Stimulated activated naive CD8-positive, alpha-beta T cell treated with anti-CD3 and anti-CD28 coated beads, Interleukin-15, amount 100 ng/mL, for 72 hours (primary cell): ENCODE results near the gene SURF2.
"Not testable (repeated sequence)": the region's sequence is repeated elsewhere in the genome, so short reads cannot be mapped to it uniquely, and the experiment has no call there.

ENCODE experiments used
- ATAC-seq: fragments of 150-1000 bp; cut with Tn5 transposase; 2 replicates; pipeline ENCODE4 v1.10.0; 2021; ENCODE audit warnings: mild to moderate bottlenecking, moderate library complexity
- DNase-seq, 2 donors: peaks; one replicate each; pipeline ENCODE4 v3.0.0; 2021 to 2022
- H3K27ac Mint-ChIP-seq, 2 donors: one replicate each; pipeline ENCODE4 v1.8.0; 2022; ENCODE audit warnings: mild to moderate bottlenecking in 2 of 2, mixed read lengths in 2 of 2, moderate library complexity in 2 of 2
- H3K27me3 Mint-ChIP-seq: one replicate; pipeline ENCODE4 v1.8.0; 2022; ENCODE audit warnings: mixed read lengths
- H3K4me1 Mint-ChIP-seq: one replicate; pipeline ENCODE4 v1.8.0; 2022; ENCODE audit warnings: mild to moderate bottlenecking, mixed read lengths
- H3K4me3 Mint-ChIP-seq, 2 donors: one replicate each; pipeline ENCODE4 v1.8.0; 2022; ENCODE audit warnings: mild to moderate bottlenecking in 2 of 2, mixed read lengths in 2 of 2, moderate library complexity in 1 of 2
- H3K9me3 Mint-ChIP-seq, 2 donors: one replicate each; pipeline ENCODE4 v1.8.0; 2022; ENCODE audit warnings: mixed read lengths in 2 of 2

SURF2 gene

DNA sequence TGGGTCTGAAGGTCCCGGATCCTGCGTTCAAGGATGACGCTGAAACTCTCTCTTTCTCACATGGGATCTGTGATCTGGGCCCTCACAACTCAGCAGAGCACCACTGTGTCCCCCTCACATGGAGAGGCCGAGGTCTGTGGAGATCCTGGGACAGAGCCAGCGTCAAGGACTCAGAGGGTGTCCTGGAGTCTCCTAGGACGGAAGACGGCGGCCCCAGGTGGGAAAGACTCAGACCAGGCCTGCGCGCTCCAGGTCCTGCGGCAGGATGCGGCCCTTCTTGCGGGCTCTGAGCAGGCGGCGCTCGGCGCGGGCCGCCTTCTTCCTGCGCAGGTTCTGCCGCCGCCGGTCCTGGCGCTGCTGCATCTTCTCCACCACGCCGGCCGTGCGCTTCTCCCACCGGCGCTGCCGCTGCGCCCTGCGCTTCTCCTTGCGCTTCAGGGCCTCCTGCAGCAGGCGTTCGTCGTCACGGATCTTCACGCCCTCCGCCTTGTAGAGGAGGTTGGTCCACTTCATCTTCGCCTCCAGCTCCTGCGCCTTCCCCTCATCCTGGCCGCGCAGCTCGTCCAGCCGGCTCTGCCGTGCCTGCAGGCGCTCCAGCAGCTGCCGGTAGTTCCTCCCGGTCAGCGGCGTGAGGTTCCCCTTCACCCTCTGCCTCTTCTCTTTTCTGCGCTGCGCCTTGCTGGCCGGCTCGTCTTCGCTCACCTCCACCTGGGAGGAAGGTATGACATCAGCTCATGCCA lies 24.5 kb upstream of the SURF2 start:
- H3K27me3 Mint-ChIP-seq = no peaks in the 10 kb centered on the region
- H3K27ac Mint-ChIP-seq = peak overlapping the region in 1 of 2 donors; percentile 55
- peak in 1 of 2 donors; percentile 5 for DNase-seq
- H3K4me3 Mint-ChIP-seq = no peak overlapping the region
- no peak for ATAC-seq
- no peaks in the 10 kb centered on the region for H3K9me3 Mint-ChIP-seq
- peaks cover 73% of the 10 kb centered on the region for H3K4me1 Mint-ChIP-seq

DNA sequence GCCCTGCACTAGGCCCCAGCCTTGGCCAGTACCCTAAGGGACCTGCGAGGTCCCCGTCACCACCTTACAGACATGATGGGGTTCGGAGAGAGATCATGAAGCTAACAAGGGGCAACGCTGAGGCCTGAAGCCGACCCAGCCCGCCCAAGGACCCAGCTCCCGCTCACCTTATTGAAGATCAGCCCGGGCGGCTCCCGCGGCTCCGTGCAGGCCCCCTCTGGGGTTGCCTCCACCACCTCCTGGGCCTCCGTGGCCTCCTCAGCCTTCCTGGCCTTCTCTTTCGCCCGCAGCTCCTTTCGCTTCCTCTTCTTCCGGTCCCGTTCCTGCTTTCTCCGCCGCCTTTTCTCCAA lies 24.0 kb upstream of the SURF2 start:
- ATAC-seq (no peak), DNase-seq (peak in 1 of 2 donors; percentile 5)
- Mint-ChIP-seq H3K4me1 (peaks cover 77% of the 10 kb centered on the region), H3K4me3 (no peak overlapping the region), H3K27me3 (no peaks in the 10 kb centered on the region), H3K9me3 (no peaks in the 10 kb centered on the region), H3K27ac (no peak overlapping the region)

DNA sequence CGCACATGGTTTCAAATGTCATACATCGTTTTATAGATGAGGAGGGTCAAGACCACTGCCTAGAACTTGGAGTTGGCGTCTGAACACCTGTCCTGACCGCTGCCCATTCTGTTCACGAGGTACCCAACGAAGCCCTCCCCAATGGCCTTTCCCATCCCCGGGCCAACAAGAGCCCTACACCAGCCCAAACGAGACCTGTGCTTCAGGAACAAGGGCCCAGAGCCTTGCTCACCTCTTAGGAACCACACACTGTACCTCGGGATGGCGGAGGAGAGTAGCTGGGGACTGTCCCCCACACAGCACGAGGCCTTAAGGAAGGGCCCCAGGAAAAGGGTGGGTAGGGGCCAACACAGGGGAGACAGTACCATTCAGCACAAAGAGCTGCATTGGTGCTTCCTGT lies 23.3 kb upstream of the SURF2 start:
- no peaks in the 10 kb centered on the region for H3K27me3 Mint-ChIP-seq
- ATAC-seq (no peak), DNase-seq (no peak)
- peak overlapping the region; percentile 25 to 54 for H3K27ac Mint-ChIP-seq
- H3K4me3 Mint-ChIP-seq = no peak overlapping the region
- H3K9me3 Mint-ChIP-seq = no peaks in the 10 kb centered on the region
- H3K4me1 Mint-ChIP-seq = peaks cover 81% of the 10 kb centered on the region

DNA sequence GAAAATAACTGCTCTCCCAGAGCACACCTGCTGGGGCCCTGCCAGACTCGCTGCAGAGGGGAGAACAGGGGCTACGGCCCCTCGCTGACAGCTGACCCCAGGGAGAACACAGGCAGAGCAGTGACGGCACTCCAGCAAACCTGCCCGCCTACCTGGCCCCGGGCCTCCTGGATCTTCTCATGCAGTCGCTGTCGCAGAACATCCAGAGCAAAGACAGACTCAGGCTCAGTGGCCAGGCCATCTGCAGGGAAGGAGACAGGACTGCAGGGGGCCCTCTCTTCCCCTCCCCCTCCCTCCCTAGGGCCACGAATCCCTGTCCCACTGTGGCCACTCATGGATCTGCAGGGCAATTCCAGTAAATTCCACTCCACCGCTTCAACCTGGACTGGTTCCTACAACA lies 22.8 kb upstream of the SURF2 start:
- H3K4me3 Mint-ChIP-seq = peak overlapping the region in 1 of 2 donors; percentile 99
- no peaks in the 10 kb centered on the region for H3K9me3 Mint-ChIP-seq
- H3K27ac Mint-ChIP-seq = peak overlapping the region in 1 of 2 donors; percentile 90
- H3K27me3 Mint-ChIP-seq = no peaks in the 10 kb centered on the region
- no peak for DNase-seq
- ATAC-seq = no peak
- H3K4me1 Mint-ChIP-seq = peaks cover 77% of the 10 kb centered on the region

DNA sequence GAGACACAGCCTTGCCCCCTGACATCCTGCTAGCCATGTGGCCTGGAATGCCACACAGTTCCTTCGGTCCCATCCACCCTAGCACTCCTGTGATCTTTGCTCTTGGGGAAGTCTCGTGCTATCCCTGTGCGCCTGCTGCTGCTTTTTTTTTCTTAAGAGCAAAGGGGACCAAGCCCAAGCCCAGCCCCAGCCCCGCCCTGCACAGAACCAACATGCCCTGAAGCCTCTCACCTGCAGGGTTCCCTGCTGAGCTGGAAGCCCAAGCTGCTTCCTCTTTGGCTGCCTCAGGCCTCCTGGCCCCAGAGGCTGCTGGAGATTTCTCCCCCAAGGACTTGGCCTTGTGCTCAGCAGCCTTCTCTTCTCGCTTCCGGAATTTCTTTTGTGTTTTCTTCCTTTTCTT lies 22.2 kb upstream of the SURF2 start:
- no peaks in the 10 kb centered on the region for H3K27me3 Mint-ChIP-seq
- no peaks in the 10 kb centered on the region for H3K9me3 Mint-ChIP-seq
- peak overlapping the region; percentile 8 to 90 for H3K27ac Mint-ChIP-seq
- ATAC-seq (no peak), DNase-seq (no peak)
- H3K4me3 Mint-ChIP-seq = peak overlapping the region in 1 of 2 donors; percentile 99
- peaks cover 77% of the 10 kb centered on the region for H3K4me1 Mint-ChIP-seq

DNA sequence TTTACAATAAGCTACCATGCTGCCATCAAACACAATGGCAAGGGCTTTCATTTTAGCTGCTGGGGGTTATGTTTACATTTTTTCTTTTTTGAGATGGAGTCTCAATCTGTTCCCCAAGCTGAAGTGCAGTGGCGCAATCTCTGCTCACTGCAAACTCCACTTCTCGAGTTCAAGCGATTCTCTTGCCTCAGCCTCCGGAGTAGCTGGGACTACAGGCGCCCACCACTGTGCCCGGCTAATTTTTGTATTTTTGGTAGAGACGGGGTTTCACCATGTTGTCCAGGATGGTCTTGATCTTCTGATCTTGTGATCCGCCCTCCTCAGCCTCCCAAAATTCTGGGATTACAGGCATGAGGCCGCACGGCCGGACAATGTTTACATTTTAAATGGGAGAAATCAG lies 21.5 kb upstream of the SURF2 start:
- not testable (repeated sequence) for ATAC-seq, DNase-seq, H3K27me3 Mint-ChIP-seq, H3K9me3 Mint-ChIP-seq
- Mint-ChIP-seq H3K4me1 (peaks cover 79% of the 10 kb centered on the region), H3K4me3 (peak overlapping the region; percentile 96 to 99), H3K27ac (peak overlapping the region; percentile 48 to 98)

DNA sequence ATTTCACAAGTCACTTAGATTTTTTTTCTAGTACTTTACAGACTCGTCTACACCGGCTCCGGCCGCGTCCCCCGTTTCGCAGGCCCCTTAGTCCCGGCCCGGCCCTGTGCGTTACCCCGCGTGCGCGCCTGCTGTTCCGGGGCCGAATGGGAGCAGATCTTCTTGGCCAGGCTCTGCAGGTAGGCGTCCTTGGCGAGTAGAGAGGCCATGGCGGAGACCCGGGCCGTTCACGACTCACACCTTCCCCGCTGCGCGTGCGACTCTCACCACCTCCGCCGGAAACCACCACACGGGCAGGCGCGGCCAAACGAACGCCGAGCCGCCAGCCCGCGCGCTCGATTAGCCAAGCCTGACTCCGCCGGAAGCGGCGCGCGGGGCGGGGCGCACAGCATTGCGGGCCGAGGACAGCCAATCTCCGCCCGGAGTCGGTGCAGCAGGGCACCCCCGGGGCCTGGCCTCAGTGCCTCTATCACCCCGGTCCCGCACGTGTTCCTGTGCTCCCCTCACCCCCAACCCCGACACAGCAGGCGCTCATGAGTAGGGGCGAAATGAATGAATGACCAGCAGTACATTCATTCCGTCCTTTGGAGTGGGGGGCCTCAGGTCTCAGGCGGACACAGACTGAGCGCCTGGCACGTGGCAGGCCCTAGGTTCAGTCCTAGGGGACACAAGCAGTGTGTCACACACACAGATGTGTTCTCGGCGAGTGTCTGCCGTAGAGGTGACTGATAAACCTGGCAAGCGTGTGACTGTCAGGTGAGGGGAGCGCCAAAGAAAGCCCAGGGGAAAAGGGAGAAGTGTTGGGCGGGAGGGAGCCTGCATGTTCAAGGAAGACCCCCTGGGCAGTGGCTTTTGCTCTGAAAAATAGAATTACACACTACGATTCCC lies 20.2 kb upstream of the SURF2 start, which contains the start of gene SURF6:
Gene SURF6 (minus strand): TSS at position 265 of the 888 bp plus-strand sequence. CDS start 56 bp downstream, at position 209.
- Mint-ChIP-seq H3K9me3 (no peaks in the 10 kb centered on the region), H3K4me1 (peaks cover 84% of the 10 kb centered on the region)

DNA sequence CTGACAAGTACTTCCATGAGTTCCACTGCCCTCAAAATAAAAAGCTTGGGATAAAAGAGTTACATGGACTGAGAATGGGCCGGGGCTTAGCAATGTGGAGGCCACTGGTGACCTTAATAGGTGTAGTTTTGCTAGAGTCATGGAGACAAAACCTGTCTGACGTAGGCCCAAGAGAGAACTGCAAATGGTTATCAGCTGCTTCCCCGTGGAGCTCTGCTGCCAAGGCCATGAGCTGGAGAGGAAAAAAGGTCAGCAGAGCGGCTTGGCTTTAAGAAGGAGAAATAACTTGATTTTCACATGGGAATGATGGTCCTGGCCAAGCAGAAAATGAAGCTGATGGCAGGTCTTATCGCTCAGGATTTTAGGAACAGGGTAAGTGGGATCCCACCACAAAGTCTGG lies 16.7 kb upstream of the SURF2 start:
- Mint-ChIP-seq H3K27ac (peak overlapping the region in 1 of 2 donors; percentile 84), H3K4me1 (peaks cover 72% of the 10 kb centered on the region), H3K9me3 (no peaks in the 10 kb centered on the region), H3K27me3 (no peaks in the 10 kb centered on the region), H3K4me3 (no peak overlapping the region)
- DNase-seq (no peak), ATAC-seq (no peak)

More for the DNA sequence above, 20.2 kb upstream of the SURF2 start, which contains the start of gene SURF6:
- H3K27ac Mint-ChIP-seq = peak within 1 kb of the TSS; percentile 98
- peak within 1 kb of the TSS; percentile 96 to 99 for H3K4me3 Mint-ChIP-seq
- DNase-seq (peak; percentile 92 to 94), ATAC-seq (peak; percentile 95)
- H3K27me3 Mint-ChIP-seq = no peaks in the 10 kb centered on the region

DNA sequence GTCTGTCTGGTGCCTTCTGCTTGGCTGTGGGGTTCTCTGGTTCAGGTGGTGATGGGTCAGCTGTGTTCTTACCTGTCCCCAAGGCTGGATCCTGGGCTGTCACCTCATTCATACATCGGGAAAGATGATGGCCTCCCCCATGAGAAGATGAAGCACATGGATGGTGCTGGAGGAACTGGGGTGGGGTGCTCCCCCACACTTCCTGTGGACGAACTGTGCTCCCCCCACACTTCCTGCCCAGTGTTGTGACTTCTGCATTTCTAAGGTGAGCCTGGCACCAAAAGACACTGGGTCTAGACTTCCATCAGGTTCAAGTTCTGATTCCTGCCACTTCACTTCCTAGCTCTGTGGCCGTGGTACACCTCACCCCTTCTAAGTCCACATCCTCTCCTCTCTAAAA lies 16.1 kb upstream of the SURF2 start:
- DNase-seq (no peak), ATAC-seq (no peak)
- H3K27me3 Mint-ChIP-seq = no peaks in the 10 kb centered on the region
- no peaks in the 10 kb centered on the region for H3K9me3 Mint-ChIP-seq
- H3K4me3 Mint-ChIP-seq = no peak overlapping the region
- peaks cover 65% of the 10 kb centered on the region for H3K4me1 Mint-ChIP-seq
- H3K27ac Mint-ChIP-seq = peak overlapping the region; percentile 87 to 93

DNA sequence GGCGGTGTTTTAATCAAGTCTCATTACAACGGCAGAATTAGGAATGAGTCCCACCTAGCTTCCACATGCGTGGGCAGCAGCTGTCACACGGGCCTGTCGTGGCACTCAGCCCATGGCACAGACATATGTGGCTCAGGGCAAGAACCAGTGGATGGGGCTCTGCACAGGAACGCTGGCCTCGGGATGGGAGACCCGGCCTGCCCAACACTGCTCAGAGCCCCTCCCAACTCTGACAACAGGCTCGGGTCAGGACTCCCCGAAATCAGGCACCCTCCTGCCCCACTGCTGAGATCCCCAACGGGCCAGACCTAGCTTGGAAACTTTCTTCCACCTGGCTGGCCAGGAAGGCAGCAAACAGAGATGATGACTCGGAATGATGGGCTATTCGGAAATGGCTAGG lies 15.4 kb upstream of the SURF2 start:
- ATAC-seq (no peak), DNase-seq (no peak)
- Mint-ChIP-seq H3K4me1 (peaks cover 61% of the 10 kb centered on the region), H3K9me3 (no peaks in the 10 kb centered on the region), H3K27ac (peak overlapping the region in 1 of 2 donors; percentile 93), H3K4me3 (no peak overlapping the region), H3K27me3 (no peaks in the 10 kb centered on the region)

DNA sequence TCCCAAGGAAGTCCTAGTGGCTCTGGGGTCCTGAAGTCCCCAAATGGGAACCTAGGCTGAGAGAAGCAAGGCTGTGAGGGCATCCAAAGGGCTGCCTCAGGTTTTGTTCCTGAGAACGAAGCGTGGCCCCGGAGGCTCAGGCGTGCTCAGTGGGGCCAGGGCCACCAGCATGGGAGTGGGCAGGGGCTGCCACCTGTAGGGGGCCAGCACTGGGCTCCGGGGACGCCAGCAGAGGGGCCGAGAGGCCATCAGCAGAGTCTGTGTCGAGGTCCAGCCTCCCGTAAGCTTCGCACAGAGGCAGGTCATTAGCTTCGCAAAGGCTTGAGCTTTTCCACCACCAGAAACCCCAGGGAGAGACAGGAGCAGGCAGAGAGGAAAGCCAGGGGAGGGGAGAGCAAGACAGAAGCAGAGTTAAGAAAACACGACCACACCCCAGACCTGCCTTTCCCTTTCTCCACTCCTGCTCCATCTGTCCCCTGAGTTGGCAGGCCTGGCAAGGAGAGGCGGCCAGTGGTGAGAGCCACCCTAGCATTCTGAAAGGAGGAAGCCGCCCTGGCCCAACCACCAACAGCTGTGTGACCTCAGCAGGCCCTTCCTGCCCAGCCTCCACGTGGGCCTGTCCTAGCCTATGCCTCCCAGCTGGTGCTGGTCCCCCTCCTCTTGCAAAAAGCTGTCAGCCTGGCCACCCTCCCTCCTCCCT lies 14.8 kb upstream of the SURF2 start:
- no peak for ATAC-seq
- no peak overlapping the region for H3K4me3 Mint-ChIP-seq
- no peak for DNase-seq
- H3K4me1 Mint-ChIP-seq = peaks cover 61% of the 10 kb centered on the region
- H3K9me3 Mint-ChIP-seq = no peaks in the 10 kb centered on the region
- H3K27me3 Mint-ChIP-seq = no peaks in the 10 kb centered on the region
- H3K27ac Mint-ChIP-seq = peak overlapping the region in 1 of 2 donors; percentile 76

DNA sequence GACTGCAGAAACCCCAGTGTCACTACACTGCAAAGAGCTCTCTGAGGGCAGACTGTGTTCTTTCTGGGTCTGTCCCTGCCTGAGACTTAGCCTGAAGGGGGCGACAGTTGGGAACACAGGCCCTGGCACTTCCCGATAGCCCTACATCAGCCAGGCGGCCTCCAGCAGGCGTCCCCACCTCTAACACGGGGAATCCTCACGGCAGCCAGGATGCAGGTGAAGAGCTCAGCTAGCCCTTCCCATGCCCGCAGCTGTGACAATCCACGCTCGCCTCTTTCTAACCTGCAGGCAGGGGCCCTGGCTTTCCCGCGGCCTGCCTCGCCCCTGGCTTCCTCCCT lies 14.3 kb upstream of the SURF2 start:
- peaks cover 61% of the 10 kb centered on the region for H3K4me1 Mint-ChIP-seq
- H3K27ac Mint-ChIP-seq = peak overlapping the region; percentile 61 to 76
- H3K27me3 Mint-ChIP-seq = no peaks in the 10 kb centered on the region
- H3K9me3 Mint-ChIP-seq = no peaks in the 10 kb centered on the region
- DNase-seq = no peak
- ATAC-seq = no peak
- no peak overlapping the region for H3K4me3 Mint-ChIP-seq

DNA sequence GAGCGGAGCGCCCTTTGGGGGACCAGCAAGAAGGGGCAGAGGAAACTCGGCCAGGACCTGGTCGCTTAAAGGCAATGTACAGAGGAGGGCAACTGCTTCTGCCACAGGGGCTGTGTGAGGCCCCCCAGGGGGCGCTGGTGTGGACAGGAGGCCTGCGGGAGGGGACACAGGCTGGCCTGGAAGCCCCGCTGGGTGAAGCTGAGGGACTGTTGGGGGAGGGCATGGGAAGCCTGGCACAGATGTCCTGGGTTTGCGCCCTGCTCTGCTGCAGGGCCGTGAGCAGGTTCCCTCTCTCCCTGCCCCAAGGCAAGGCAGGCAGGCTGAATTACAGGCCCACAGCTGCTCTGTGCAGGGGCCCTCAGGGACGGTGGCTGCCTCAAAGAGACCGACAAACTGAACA lies 13.8 kb upstream of the SURF2 start:
- Mint-ChIP-seq H3K27me3 (no peaks in the 10 kb centered on the region), H3K4me1 (peaks cover 62% of the 10 kb centered on the region), H3K4me3 (no peak overlapping the region), H3K27ac (peak overlapping the region in 1 of 2 donors; percentile 76), H3K9me3 (no peaks in the 10 kb centered on the region)
- no peak for DNase-seq
- no peak for ATAC-seq

DNA sequence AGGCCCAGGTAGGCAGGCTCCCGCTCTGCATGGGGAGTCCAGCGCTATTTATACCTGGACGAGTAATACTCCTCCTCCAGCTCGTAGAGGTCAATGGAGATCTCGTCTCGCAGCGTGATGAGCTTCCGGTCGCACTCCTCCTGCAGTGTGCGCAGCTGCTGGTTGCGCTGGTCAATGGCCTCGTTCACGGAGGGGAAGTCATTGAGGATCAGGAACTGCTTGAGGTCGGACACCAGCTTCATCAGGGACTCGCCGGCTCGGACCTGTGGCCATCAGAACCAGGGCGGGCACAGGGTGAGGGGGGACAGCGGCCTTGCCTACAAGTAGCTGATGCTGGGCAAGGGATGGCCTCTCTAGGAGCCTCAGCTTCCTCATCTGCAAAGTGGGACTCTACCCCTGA lies 12.3 kb upstream of the SURF2 start:
- H3K27ac Mint-ChIP-seq = no peak overlapping the region
- no peak for ATAC-seq
- no peaks in the 10 kb centered on the region for H3K27me3 Mint-ChIP-seq
- H3K4me1 Mint-ChIP-seq = peaks cover 62% of the 10 kb centered on the region
- no peak for DNase-seq
- no peak overlapping the region for H3K4me3 Mint-ChIP-seq
- H3K9me3 Mint-ChIP-seq = no peaks in the 10 kb centered on the region

DNA sequence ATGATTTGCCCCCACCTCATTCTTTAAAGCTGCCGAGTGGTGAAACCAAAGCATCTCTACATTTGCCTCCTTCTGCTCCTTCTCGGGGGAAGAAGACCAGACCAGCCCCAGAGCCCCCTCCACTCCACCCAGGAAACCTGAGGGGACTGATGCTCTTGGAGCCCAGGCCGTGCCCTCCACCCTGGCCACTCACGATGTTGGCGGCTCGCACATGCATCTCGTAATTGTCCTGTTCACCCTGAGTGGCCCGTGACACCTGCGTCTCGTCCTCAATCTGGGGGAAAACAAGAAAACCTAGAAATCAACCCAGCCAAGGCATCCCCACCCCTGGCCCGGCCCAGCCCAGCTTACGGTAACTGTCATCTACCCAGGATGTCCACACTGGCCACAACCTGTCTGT lies 11.4 kb upstream of the SURF2 start:
- no peak for ATAC-seq
- Mint-ChIP-seq H3K27me3 (no peaks in the 10 kb centered on the region), H3K4me3 (no peak overlapping the region), H3K4me1 (peaks cover 62% of the 10 kb centered on the region), H3K27ac (no peak overlapping the region), H3K9me3 (no peaks in the 10 kb centered on the region)
- no peak for DNase-seq

DNA sequence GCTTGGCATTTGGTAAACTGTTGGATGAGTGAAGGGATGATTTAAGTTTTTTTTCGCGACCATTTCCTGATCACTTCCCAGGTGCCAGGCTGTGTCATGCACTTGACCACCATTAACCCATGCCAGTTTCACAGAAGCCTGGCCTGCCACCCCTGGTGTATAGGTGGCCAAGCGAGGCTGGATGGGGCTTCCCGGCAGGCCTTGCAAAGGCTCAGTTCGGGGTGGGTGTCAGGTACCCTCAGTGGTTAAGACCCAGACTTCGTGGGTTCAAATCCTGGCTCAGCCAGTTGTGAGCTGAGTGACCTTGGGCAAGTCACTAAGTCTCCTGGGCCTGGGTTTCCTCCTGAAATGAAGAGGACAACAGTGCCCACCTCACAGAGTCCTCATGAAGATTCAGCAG lies 10.8 kb upstream of the SURF2 start:
- no peak overlapping the region for H3K4me3 Mint-ChIP-seq
- peaks cover 62% of the 10 kb centered on the region for H3K4me1 Mint-ChIP-seq
- no peaks in the 10 kb centered on the region for H3K27me3 Mint-ChIP-seq
- no peak for ATAC-seq
- no peak for DNase-seq
- no peak overlapping the region for H3K27ac Mint-ChIP-seq
- H3K9me3 Mint-ChIP-seq = no peaks in the 10 kb centered on the region
